ENCODE measurements around the gene TRMT10B. TPM values are rescaled to one million over a fixed set of nuclear protein-coding genes. Genes with fewer than 3 reads are reported as not detected.
A peak's percentile ranks its signal among the peaks of the same experiment; 100 is the strongest.

TRMT10B gene
- 9.5 and 9.8 TPM in 2 replicates for total RNA-seq
- long read RNA-seq, partial matches to known transcripts, result 1 of 18 reads
- long read RNA-seq, other reads (novel, unspliced or antisense), result 15 of 18 reads

GRCh38 chr9:37753489-37754190, at the start of gene TRMT10B:
TRMT10B (plus strand) TSS chr9:37753805; CDS start chr9:37761932, 8,127 bp downstream.
- Mint-ChIP-seq H3K4me1 (peaks cover 10% of the 10 kb centered on the region), H3K4me3 (peak within 1 kb of the TSS; percentile 95), H3K9me3 (peaks cover 2% of the 10 kb centered on the region), H3K27me3 (ENCODE audit: low read depth) (no peaks in the 10 kb centered on the region), H3K36me3 (ENCODE audit: low read depth) (no peaks in the 10 kb centered on the region), H3K27ac (ENCODE audit: unreplicated experiment) (peak within 1 kb of the TSS; percentile 93)
- peak; percentile 31 for TF ChIP-seq CTCF (conservative IDR thresholded peaks at IDR 0.05)
- DNase-seq (ENCODE audit: low read depth, low spot score), result peak; percentile 64

- Mint-ChIP-seq H3K4me3 (no peak overlapping the region), H3K36me3 (ENCODE audit: low read depth) (no peaks in the 10 kb centered on the region), H3K27ac (ENCODE audit: unreplicated experiment) (no peak overlapping the region), H3K4me1 (no peaks in the 10 kb centered on the region), H3K27me3 (ENCODE audit: low read depth) (peaks cover 34% of the 10 kb centered on the region), H3K9me3 (no peaks in the 10 kb centered on the region)
- TF ChIP-seq CTCF (conservative IDR thresholded peaks at IDR 0.05), result no peak
- no peak for DNase-seq (ENCODE audit: low read depth, low spot score)
These were observed 47.8 kb upstream of the TRMT10B start for GRCh38 chr9:37705787-37706186.

GRCh38 chr9:37706290-37706689, 47.3 kb upstream of the TRMT10B start:
- Mint-ChIP-seq H3K9me3 (no peaks in the 10 kb centered on the region), H3K4me1 (no peaks in the 10 kb centered on the region), H3K36me3 (ENCODE audit: low read depth) (no peaks in the 10 kb centered on the region), H3K27me3 (ENCODE audit: low read depth) (peaks cover 34% of the 10 kb centered on the region), H3K27ac (ENCODE audit: unreplicated experiment) (no peak overlapping the region), H3K4me3 (no peak overlapping the region)
- no peak for TF ChIP-seq CTCF (conservative IDR thresholded peaks at IDR 0.05)
- no peak for DNase-seq (ENCODE audit: low read depth, low spot score)

GRCh38 chr9:37707748-37708147, 45.9 kb upstream of the TRMT10B start:
- TF ChIP-seq CTCF (conservative IDR thresholded peaks at IDR 0.05), result no peak
- no peaks in the 10 kb centered on the region for H3K4me1 Mint-ChIP-seq
- H3K36me3 Mint-ChIP-seq (ENCODE audit: low read depth), result no peaks in the 10 kb centered on the region
- H3K27ac Mint-ChIP-seq (ENCODE audit: unreplicated experiment), result no peak overlapping the region
- DNase-seq (ENCODE audit: low read depth, low spot score), result no peak
- H3K27me3 Mint-ChIP-seq (ENCODE audit: low read depth), result peaks cover 37% of the 10 kb centered on the region
- H3K9me3 Mint-ChIP-seq, result no peaks in the 10 kb centered on the region
- no peak overlapping the region for H3K4me3 Mint-ChIP-seq

- DNase-seq (ENCODE audit: low read depth, low spot score), result no peak
- peaks cover 37% of the 10 kb centered on the region for H3K27me3 Mint-ChIP-seq (ENCODE audit: low read depth)
- H3K4me3 Mint-ChIP-seq, result no peak overlapping the region
- no peaks in the 10 kb centered on the region for H3K36me3 Mint-ChIP-seq (ENCODE audit: low read depth)
- TF ChIP-seq CTCF (conservative IDR thresholded peaks at IDR 0.05), result no peak
- H3K9me3 Mint-ChIP-seq, result no peaks in the 10 kb centered on the region
- no peaks in the 10 kb centered on the region for H3K4me1 Mint-ChIP-seq
- H3K27ac Mint-ChIP-seq (ENCODE audit: unreplicated experiment), result no peak overlapping the region
These were observed 43.6 kb upstream of the TRMT10B start for GRCh38 chr9:37710046-37710445.

Measured in neural crest cell (in vitro differentiated cells).